Neutrophil (primary cell): ENCODE measurements around the gene PTPRG.

Experiments used
- H3K27ac ChIP-seq: fragments of 200-600 bp; sonication (generic); 2 replicates; pipeline ENCODE4 v1.5.1; 2016; ENCODE audit warnings: mild to moderate bottlenecking, moderate library complexity
- H3K27me3 ChIP-seq: fragments of 200-600 bp; sonication (generic); 2 replicates; pipeline ENCODE4 v1.6.0; 2016; ENCODE audit warnings: mild to moderate bottlenecking
- H3K36me3 ChIP-seq: fragments of 200-600 bp; sonication (generic); 2 replicates; pipeline ENCODE4 v1.5.1; 2017
- H3K4me1 ChIP-seq, 2 experiments: fragments of 200-600 bp in 1 of 2; sonication (generic) in 1 of 2; 1 replicate in 1 of 2; 2 replicates in 1 of 2; pipeline versions ENCODE4 v1.5.1 to v1.6.1; 2013 to 2016; ENCODE audit warnings: low read depth in 1 of 2, low read length in 1 of 2, mild to moderate bottlenecking in 1 of 2, moderate library complexity in 1 of 2; ENCODE audit not compliant: control insufficient read depth in 1 of 2, insufficient read depth in 1 of 2
- H3K4me3 ChIP-seq, 2 experiments: fragments of 200-600 bp in 1 of 2; sonication (generic) in 1 of 2; 1 replicate in 1 of 2; 2 replicates in 1 of 2; pipeline ENCODE4 v1.5.1; 2013 to 2016; ENCODE audit warnings: low read depth in 1 of 2, low read length in 1 of 2, mild to moderate bottlenecking in 1 of 2, moderate library complexity in 1 of 2
- H3K9me3 ChIP-seq: fragments of 200-600 bp; sonication (generic); 2 replicates; pipeline ENCODE4 v1.5.1; 2016
- TF ChIP-seq, protein P1 (sequence below): fragments of 200-600 bp; sonication (generic); IDR thresholded peaks from 2 replicates; pipeline ENCODE4 v1.5.1; 2016; ENCODE audit warnings: antibody characterized with exemption

The PTPRG gene

DNA sequence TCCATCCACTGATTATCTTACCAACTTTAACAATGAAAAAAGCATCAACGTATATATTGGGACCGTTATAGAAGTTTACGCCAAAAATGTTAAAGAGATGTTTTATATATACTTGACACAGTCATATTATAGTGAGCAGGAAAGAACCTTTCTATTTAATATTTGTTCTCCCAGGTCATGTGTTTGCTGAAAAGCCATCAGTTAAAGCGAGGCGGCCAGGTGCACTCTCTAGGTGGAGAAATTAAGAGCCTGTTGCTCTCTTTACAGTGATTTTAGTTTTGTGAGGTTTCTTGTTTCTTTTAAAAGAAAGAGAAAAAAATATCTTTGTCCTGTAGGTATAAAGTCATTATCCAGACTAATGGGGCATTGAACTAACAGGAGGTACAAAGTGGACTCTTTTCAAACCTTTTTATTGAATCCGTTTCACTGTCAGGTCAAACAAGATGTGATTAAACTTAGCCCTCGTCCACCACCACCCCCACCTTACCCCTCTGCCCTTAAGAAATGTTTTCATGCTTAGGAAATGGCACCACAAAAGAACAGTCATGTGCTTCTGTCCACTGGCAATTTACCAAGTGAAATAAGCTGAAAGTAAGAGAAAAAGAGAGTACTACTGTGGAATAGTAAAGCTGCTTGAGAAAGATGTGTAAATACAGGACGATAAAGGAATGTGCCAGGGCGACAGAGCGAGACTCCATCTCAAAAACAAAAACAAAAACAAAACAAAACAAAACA, 279.9 kb downstream of the PTPRG start:
- Histone ChIP-seq H3K4me1 (no peaks in the 10 kb centered on the region), H3K27ac (no peak overlapping the region), H3K4me3 (no peak overlapping the region)

GRCh38 chr3:61841988-61842387, 280.6 kb downstream of the PTPRG start:
- TF ChIP-seq, protein P1, sequence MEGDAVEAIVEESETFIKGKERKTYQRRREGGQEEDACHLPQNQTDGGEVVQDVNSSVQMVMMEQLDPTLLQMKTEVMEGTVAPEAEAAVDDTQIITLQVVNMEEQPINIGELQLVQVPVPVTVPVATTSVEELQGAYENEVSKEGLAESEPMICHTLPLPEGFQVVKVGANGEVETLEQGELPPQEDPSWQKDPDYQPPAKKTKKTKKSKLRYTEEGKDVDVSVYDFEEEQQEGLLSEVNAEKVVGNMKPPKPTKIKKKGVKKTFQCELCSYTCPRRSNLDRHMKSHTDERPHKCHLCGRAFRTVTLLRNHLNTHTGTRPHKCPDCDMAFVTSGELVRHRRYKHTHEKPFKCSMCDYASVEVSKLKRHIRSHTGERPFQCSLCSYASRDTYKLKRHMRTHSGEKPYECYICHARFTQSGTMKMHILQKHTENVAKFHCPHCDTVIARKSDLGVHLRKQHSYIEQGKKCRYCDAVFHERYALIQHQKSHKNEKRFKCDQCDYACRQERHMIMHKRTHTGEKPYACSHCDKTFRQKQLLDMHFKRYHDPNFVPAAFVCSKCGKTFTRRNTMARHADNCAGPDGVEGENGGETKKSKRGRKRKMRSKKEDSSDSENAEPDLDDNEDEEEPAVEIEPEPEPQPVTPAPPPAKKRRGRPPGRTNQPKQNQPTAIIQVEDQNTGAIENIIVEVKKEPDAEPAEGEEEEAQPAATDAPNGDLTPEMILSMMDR, result no peak
- H3K27ac ChIP-seq, result no peak overlapping the region
- no peak overlapping the region for H3K4me3 ChIP-seq
- H3K27me3 ChIP-seq, result no peaks in the 10 kb centered on the region
- H3K36me3 ChIP-seq, result no peaks in the 10 kb centered on the region
- H3K4me1 ChIP-seq, result no peaks in the 10 kb centered on the region
- no peaks in the 10 kb centered on the region for H3K9me3 ChIP-seq

More for the DNA sequence above, 279.9 kb downstream of the PTPRG start:
- TF ChIP-seq, protein P1, result no peak
- Histone ChIP-seq H3K27me3 (no peaks in the 10 kb centered on the region), H3K9me3 (no peaks in the 10 kb centered on the region), H3K36me3 (no peaks in the 10 kb centered on the region)

DNA sequence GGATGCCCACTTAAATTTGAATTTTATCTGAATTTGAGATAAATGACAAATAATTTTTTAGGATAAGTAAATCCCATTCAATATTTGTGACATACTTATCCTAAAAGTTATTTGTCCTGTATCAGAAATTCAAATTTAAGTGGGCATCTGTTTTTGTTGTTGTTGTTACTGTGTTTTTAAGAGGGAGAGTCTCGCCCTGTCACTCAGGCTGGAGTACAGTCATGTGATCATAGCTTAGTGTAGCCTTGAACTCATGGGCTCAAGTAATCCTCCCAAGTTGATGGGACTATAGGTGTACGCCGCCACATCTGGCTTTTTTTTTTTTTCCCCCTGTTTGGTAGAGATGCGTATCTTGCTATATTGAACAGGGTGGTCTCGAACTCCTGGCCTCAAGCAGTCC, 283.0 kb downstream of the PTPRG start:
- TF ChIP-seq, protein P1, result no peak
- Histone ChIP-seq H3K27me3 (no peaks in the 10 kb centered on the region), H3K9me3 (no peaks in the 10 kb centered on the region), H3K27ac (no peak overlapping the region), H3K4me3 (no peak overlapping the region), H3K36me3 (no peaks in the 10 kb centered on the region), H3K4me1 (no peaks in the 10 kb centered on the region)

DNA sequence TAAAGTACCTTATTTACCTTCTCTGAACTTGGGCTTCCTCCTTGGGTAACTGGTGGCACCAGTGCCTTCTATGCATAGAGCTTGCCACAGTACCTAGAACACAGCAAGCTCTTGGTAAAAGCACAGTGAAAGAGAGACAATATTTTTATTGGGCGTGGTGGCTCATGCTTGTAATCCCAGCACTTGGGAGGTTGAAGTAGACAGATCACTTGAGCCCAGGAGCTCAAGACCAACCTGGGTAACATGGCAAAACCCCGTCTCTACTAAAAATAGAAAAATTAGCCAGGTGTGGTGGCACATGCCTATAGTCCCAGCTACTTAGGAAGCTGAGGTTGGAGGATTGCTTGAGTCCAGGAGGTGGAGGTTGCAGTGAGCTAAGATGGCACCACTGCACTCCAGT, 285.1 kb downstream of the PTPRG start:
- H3K9me3 ChIP-seq, result no peaks in the 10 kb centered on the region
- H3K4me3 ChIP-seq, result no peak overlapping the region
- H3K27ac ChIP-seq, result no peak overlapping the region
- H3K4me1 ChIP-seq, result no peaks in the 10 kb centered on the region
- H3K27me3 ChIP-seq, result no peaks in the 10 kb centered on the region
- TF ChIP-seq, protein P1, result no peak
- H3K36me3 ChIP-seq, result no peaks in the 10 kb centered on the region

GRCh38 chr3:61847784-61848462, 286.6 kb downstream of the PTPRG start:
- H3K4me1 ChIP-seq, result no peaks in the 10 kb centered on the region
- H3K4me3 ChIP-seq, result no peak overlapping the region
- no peaks in the 10 kb centered on the region for H3K9me3 ChIP-seq
- no peaks in the 10 kb centered on the region for H3K27me3 ChIP-seq
- TF ChIP-seq, protein P1, result no peak
- H3K36me3 ChIP-seq, result no peaks in the 10 kb centered on the region
- H3K27ac ChIP-seq, result no peak overlapping the region
